ENCODE results near the gene VPS33A.

Gene VPS33A

GRCh38 chr12:122250536-122250935, 15.8 kb downstream of the VPS33A start:
- DNase-seq (ENCODE audit: low spot score): no peak

GRCh38 chr12:122250047-122250446, 16.2 kb downstream of the VPS33A start:
- DNase-seq (ENCODE audit: low spot score): no peak

GRCh38 chr12:122245553-122245952, 20.7 kb downstream of the VPS33A start:
- no peak for DNase-seq (ENCODE audit: low spot score)

- DNase-seq (ENCODE audit: low spot score): no peak
Measured at GRCh38 chr12:122244565-122245371, 21.5 kb downstream of the VPS33A start.

GRCh38 chr12:122243965-122244364, 22.3 kb downstream of the VPS33A start:
- no peak for DNase-seq (ENCODE audit: low spot score)

GRCh38 chr12:122238861-122239260, 27.4 kb downstream of the VPS33A start:
- no peak for DNase-seq (ENCODE audit: low spot score)

- no peak for DNase-seq (ENCODE audit: low spot score)
Measured at GRCh38 chr12:122235741-122236140, 30.6 kb downstream of the VPS33A start.

GRCh38 chr12:122232691-122233090, 33.6 kb downstream of the VPS33A start:
- DNase-seq (ENCODE audit: low spot score): no peak

- DNase-seq (ENCODE audit: low spot score): no peak
Measured at GRCh38 chr12:122230798-122231197, 35.5 kb downstream of the VPS33A start.

GRCh38 chr12:122228092-122228491, 38.2 kb downstream of the VPS33A start:
- no peak for DNase-seq (ENCODE audit: low spot score)

- no peak for DNase-seq (ENCODE audit: low spot score)
Measured at GRCh38 chr12:122227341-122227740, 39.0 kb downstream of the VPS33A start.

GRCh38 chr12:122226366-122227125, 39.7 kb downstream of the VPS33A start:
- DNase-seq (ENCODE audit: low spot score): no peak

- DNase-seq (ENCODE audit: low spot score): peak; percentile 100
Measured at GRCh38 chr12:122225683-122226365, 40.5 kb downstream of the VPS33A start, which contains the start of gene DIABLO. Gene DIABLO, minus strand, starts transcription at chr12:122226052. Its CDS starts 38 bp downstream, at chr12:122226014.

- DNase-seq (ENCODE audit: low spot score): no peak
Measured at GRCh38 chr12:122216445-122216844, 49.8 kb downstream of the VPS33A start.

GRCh38 chr12:122215771-122216170, 50.5 kb downstream of the VPS33A start:
- no peak for DNase-seq (ENCODE audit: low spot score)

- DNase-seq (ENCODE audit: low spot score): no peak
Measured at GRCh38 chr12:122208073-122208820, 58.0 kb downstream of the VPS33A start.

GRCh38 chr12:122207391-122207790, 58.9 kb downstream of the VPS33A start:
- DNase-seq (ENCODE audit: low spot score): no peak

- no peak for DNase-seq (ENCODE audit: low spot score)
Measured at GRCh38 chr12:122206976-122207375, 59.3 kb downstream of the VPS33A start.

- DNase-seq (ENCODE audit: low spot score): no peak
Measured at GRCh38 chr12:122206111-122206881, 60.0 kb downstream of the VPS33A start.

- DNase-seq (ENCODE audit: low spot score): no peak
Measured at GRCh38 chr12:122205053-122205925, 61.0 kb downstream of the VPS33A start.

Measured in hematopoietic multipotent progenitor cell treated with erythropoietin and hydrocortisone succinate and interleukin-3 and kit ligand, for 15 days (in vitro differentiated cells).